ENCODE data around the gene RASGRF2.

GRCh38 chr5:81115261-81115660, 155.1 kb downstream of the RASGRF2 start:
- no peak for TF ChIP-seq POLR2AphosphoS5 (IDR thresholded peaks at IDR 0.05)
- no peak for TF ChIP-seq CTCF (IDR thresholded peaks at IDR 0.05)
- no peak for TF ChIP-seq POLR2A (IDR thresholded peaks at IDR 0.05)
- TF ChIP-seq EP300 (IDR thresholded peaks at IDR 0.05), result no peak
